A673 (cell line): ENCODE measurements around the gene TCFL5. TPM values are rescaled to one million over a fixed set of nuclear protein-coding genes. Genes with fewer than 3 reads are reported as not detected.

Experiments used
- BruUV-seq: library from RNA; stranded (reverse); fragments of 400-500 nt; replicated peaks from 2 replicates; lab custom pipeline; 2021; lab: Mats Ljungman, UMichigan
- CTCF ChIA-PET: fragments of 300-600 bp; sonication (Branson Sonifier 250); formaldehyde crosslinking; loops from one replicate; lab custom pipeline; 2022; ENCODE audit warnings: antibody characterized with exemption; lab: Charles Lee
- POLR2A ChIA-PET: fragments of 300-600 bp; sonication (Branson Sonifier 250); formaldehyde crosslinking; loops from one replicate; lab custom pipeline; 2022; ENCODE audit warnings: antibody characterized with exemption; ENCODE audit not compliant: low non-redundant PET; lab: Charles Lee
- DNase-seq: peaks from one replicate; pipeline ENCODE4 v3.0.0-alpha.2; 2015; ENCODE audit warnings: low spot score
- H3K27ac ChIP-seq: fragments of 200-600 bp; sonication (generic); 2 replicates; pipeline ENCODE4 v1.5.1; 2016; ENCODE audit warnings: mixed run types, low read depth, mild to moderate bottlenecking, mixed read lengths, antibody characterized with exemption, low read length; ENCODE audit not compliant: poor library complexity, severe bottlenecking
- H3K27me3 ChIP-seq: fragments of 200-600 bp; sonication (generic); replicated peaks from 2 replicates; pipeline ENCODE4 v1.6.1; 2017; ENCODE audit warnings: mixed run types, low read depth, mild to moderate bottlenecking, mixed read lengths, antibody characterized with exemption, low read length; ENCODE audit not compliant: insufficient read depth, poor library complexity
- H3K36me3 ChIP-seq: fragments of 200-600 bp; sonication (generic); 2 replicates; pipeline ENCODE4 v1.6.1; 2016; ENCODE audit warnings: mixed run types, mild to moderate bottlenecking, mixed read lengths, antibody characterized with exemption, low read length; ENCODE audit not compliant: insufficient read depth, poor library complexity, severe bottlenecking
- H3K4me1 ChIP-seq: fragments of 200-600 bp; sonication (generic); 2 replicates; pipeline ENCODE4 v1.6.1; 2017; ENCODE audit warnings: mixed run types, mild to moderate bottlenecking, mixed read lengths, antibody characterized with exemption, low read length; ENCODE audit not compliant: insufficient read depth, poor library complexity, severe bottlenecking
- H3K4me3 ChIP-seq: fragments of 200-600 bp; sonication (generic); 2 replicates; pipeline ENCODE4 v1.5.1; 2016; ENCODE audit warnings: low read depth, mixed run types, mild to moderate bottlenecking, mixed read lengths, low read length; ENCODE audit not compliant: poor library complexity, severe bottlenecking
- H3K9me3 ChIP-seq: fragments of 200-600 bp; sonication (generic); 2 replicates; pipeline ENCODE4 v1.6.1; 2016; ENCODE audit warnings: mixed run types, low read depth, mild to moderate bottlenecking, mixed read lengths, antibody characterized with exemption, low read length; ENCODE audit not compliant: poor library complexity, severe bottlenecking
- CTCF ChIP-seq: fragments of 300-800, 200-600 bp; sonication (generic); conservative IDR thresholded peaks from 2 replicates; pipeline ENCODE4 v1.5.1; 2017; ENCODE audit warnings: low read depth, mild to moderate bottlenecking, antibody characterized with exemption, low read length, moderate library complexity, mixed read lengths
- EZH2 ChIP-seq: fragments of 200-600 bp; sonication (generic); IDR thresholded peaks from 2 replicates; pipeline ENCODE4 v1.6.1; 2017; ENCODE audit warnings: borderline replicate concordance, low read depth, mild to moderate bottlenecking, mixed read lengths, antibody characterized with exemption, low read length; ENCODE audit not compliant: poor library complexity, severe bottlenecking
- intact Hi-C: fragments of 100-400 bp; cut with micrococcal nuclease; formaldehyde crosslinking; loops from one replicate; pipeline ENCODE4 v1.10.0; 2022; ENCODE audit not compliant: unreplicated experiment
- total RNA-seq: library from RNA; stranded (reverse); gene quantifications from 2 replicates; pipeline ENCODE4 v1.2.3, GENCODE V29; 2021

Gene TCFL5
- total RNA-seq, 1 experiment from 2014 or later, result 13.9 TPM

- Histone ChIP-seq H3K27ac (no peak overlapping the region), H3K36me3 (peaks cover 45% of the 10 kb centered on the region), H3K4me3 (no peak overlapping the region), H3K27me3 (peaks cover 2% of the 10 kb centered on the region), H3K9me3 (no peaks in the 10 kb centered on the region), H3K4me1 (peaks cover 20% of the 10 kb centered on the region)
- BruUV-seq, result no TSS peak
- ChIA-PET POLR2A (no interaction called here), CTCF (no interaction called here)
- DNase-seq, result no peak
- intact Hi-C loops, result no loop called here
- TF ChIP-seq EZH2 (no peak), CTCF (no peak)
These were observed 49.3 kb downstream of the TCFL5 start for GRCh38 chr20:62812181-62812906.

GRCh38 chr20:62811720-62812119 is 49.9 kb downstream of the TCFL5 start:
- peaks cover 46% of the 10 kb centered on the region for H3K36me3 ChIP-seq
- ChIA-PET POLR2A (no interaction called here), CTCF (no interaction called here)
- intact Hi-C loops, result no loop called here
- no TSS peak for BruUV-seq
- no peaks in the 10 kb centered on the region for H3K27me3 ChIP-seq
- no peak overlapping the region for H3K27ac ChIP-seq
- H3K4me3 ChIP-seq, result no peak overlapping the region
- no peaks in the 10 kb centered on the region for H3K9me3 ChIP-seq
- H3K4me1 ChIP-seq, result peaks cover 21% of the 10 kb centered on the region
- DNase-seq, result no peak
- TF ChIP-seq CTCF, result no peak
- no peak for TF ChIP-seq EZH2

GRCh38 chr20:62811320-62811719 is 50.3 kb downstream of the TCFL5 start:
- no peak overlapping the region for H3K27ac ChIP-seq
- H3K4me3 ChIP-seq, result no peak overlapping the region
- no peaks in the 10 kb centered on the region for H3K9me3 ChIP-seq
- peaks cover 46% of the 10 kb centered on the region for H3K36me3 ChIP-seq
- ChIA-PET POLR2A (no interaction called here), CTCF (no interaction called here)
- DNase-seq, result no peak
- no TSS peak for BruUV-seq
- peaks cover 21% of the 10 kb centered on the region for H3K4me1 ChIP-seq
- no peaks in the 10 kb centered on the region for H3K27me3 ChIP-seq
- TF ChIP-seq CTCF, result no peak
- no peak for TF ChIP-seq EZH2
- intact Hi-C loops, result no loop called here
